Spinal cord (tissue), 10 donors: ENCODE data around the gene ASIC2. TPM values are rescaled to one million over a fixed set of nuclear protein-coding genes. Genes with fewer than 3 reads are reported as not detected.

Experiments
- DNase-seq, 6 donors: peaks; one replicate each; pipeline versions ENCODE4 v3.0.0 to v3.0.0-alpha.2; 2013 to 2015; ENCODE audit warnings: low spot score in 6 of 6, low read depth in 4 of 6
- H3K27ac ChIP-seq: one replicate; pipeline ENCODE4 v1.5.1; 2013; ENCODE audit warnings: low read depth, low read length, control low read depth
- H3K27me3 ChIP-seq: one replicate; pipeline ENCODE4 v1.6.1; 2013; ENCODE audit warnings: low read length; ENCODE audit not compliant: control insufficient read depth, insufficient read depth
- H3K36me3 ChIP-seq: one replicate; pipeline ENCODE4 v1.6.1; 2013; ENCODE audit warnings: low read length; ENCODE audit not compliant: control insufficient read depth, insufficient read depth
- H3K4me1 ChIP-seq: one replicate; pipeline ENCODE4 v1.6.1; 2013; ENCODE audit warnings: low read length; ENCODE audit not compliant: control insufficient read depth, insufficient read depth
- H3K4me3 ChIP-seq: one replicate; pipeline ENCODE4 v1.5.1; 2013; ENCODE audit warnings: low read depth, low read length, control low read depth
- H3K9me3 ChIP-seq: one replicate; pipeline ENCODE4 v1.6.1; 2013; ENCODE audit warnings: low read length; ENCODE audit not compliant: control insufficient read depth, insufficient read depth
- WGBS: methylation state at CpG from one replicate; pipeline ENCODE4 v1.1.5; 2013; ENCODE audit warnings: missing lambda C conversion rate; ENCODE audit not compliant: insufficient coverage; 5-methylcytosine and 5-hydroxymethylcytosine counted together
- long read RNA-seq, 4 donors: transcript quantifications; one replicate each; lab custom pipeline, GENCODE V29; 2026
- polyA plus RNA-seq, 2 donors: library from polyadenylated mRNA; unstranded; fragments of 120-200 nt; gene quantifications; one replicate each; pipeline ENCODE4 v1.2.1, GENCODE V29; 2013; ENCODE audit not compliant: insufficient read length in 2 of 2
- total RNA-seq, 2 donors: library from RNA; depleted of rRNA in 1 of 2; stranded (reverse); fragments of 120-200 nt in 1 of 2; fragments of >200 nt in 1 of 2; gene quantifications; one replicate each; pipeline versions ENCODE4 v1.2.3 to v1.2.4, GENCODE V29; 2013 to 2014
- donor health status: healthy.

ASIC2 gene
- 10 to 100 TPM in 1 of 2 donors, 1 to 10 TPM in 1; 6.7 to 26.8 TPM for total RNA-seq
- polyA plus RNA-seq: 10 to 100 TPM; 36.7 to 44.2 TPM
- long read RNA-seq, donor 1, transcript ASIC2-201 (10 exons, 3,443 nt): major isoform, 7 of 7 reads
- long read RNA-seq, donor 1, partial matches to known transcripts: 0 of 7 reads
- long read RNA-seq, donor 1, other reads (novel, unspliced or antisense): 0 of 7 reads
- long read RNA-seq, donor 2, partial matches to known transcripts: 0 of 1 reads
- long read RNA-seq, donor 2, other reads (novel, unspliced or antisense): 0 of 1 reads
- long read RNA-seq, donor 3, partial matches to known transcripts: 0 of 3 reads
- long read RNA-seq, donor 3, other reads (novel, unspliced or antisense): 0 of 3 reads
- long read RNA-seq, donor 4: 0 reads

GRCh38 chr17:33292981-33293867 is at the start of gene ASIC2:
Gene ASIC2, minus strand, starts transcription at chr17:33293295.
- H3K4me1 ChIP-seq: peaks cover 18% of the 10 kb centered on the region
- H3K36me3 ChIP-seq: no peaks in the 10 kb centered on the region
- H3K27me3 ChIP-seq: peaks cover 22% of the 10 kb centered on the region
- H3K9me3 ChIP-seq: no peaks in the 10 kb centered on the region
- DNase-seq: peak in 4 of 6 donors; percentile 38 to 94 (median 72)
- no peak within 1 kb of the TSS for H3K27ac ChIP-seq
- WGBS: 6% methylated on average over 68 of the region's 68 CpGs
- H3K4me3 ChIP-seq: peak within 1 kb of the TSS; percentile 35

DNA sequence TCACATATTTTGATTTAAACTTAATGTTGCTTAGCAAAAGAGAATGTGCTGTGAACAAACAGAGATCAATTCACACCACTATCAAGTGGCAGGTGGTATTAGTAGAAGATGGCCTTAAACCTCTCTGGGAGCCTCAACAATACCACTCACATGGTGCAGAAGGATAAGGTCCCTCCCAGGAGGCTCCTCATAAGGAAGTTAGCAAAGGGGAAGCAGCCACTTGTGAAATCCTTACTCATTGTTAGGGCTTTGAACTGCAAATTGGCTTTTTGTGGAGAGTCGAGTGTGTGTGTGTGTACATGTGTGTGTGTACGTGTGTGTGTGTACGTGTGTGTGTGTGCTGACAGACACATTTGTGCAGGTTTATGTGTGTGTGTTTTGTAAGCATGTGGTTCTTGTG is 48.9 kb upstream of the ASIC2 start:
- WGBS: 47% methylated on average over 3 of the region's 3 CpGs
- no peak overlapping the region for H3K4me3 ChIP-seq
- no peaks in the 10 kb centered on the region for H3K9me3 ChIP-seq
- no peak overlapping the region for H3K27ac ChIP-seq
- DNase-seq: no peak
- H3K4me1 ChIP-seq: no peaks in the 10 kb centered on the region
- H3K36me3 ChIP-seq: no peaks in the 10 kb centered on the region
- H3K27me3 ChIP-seq: peaks cover 2% of the 10 kb centered on the region

DNA sequence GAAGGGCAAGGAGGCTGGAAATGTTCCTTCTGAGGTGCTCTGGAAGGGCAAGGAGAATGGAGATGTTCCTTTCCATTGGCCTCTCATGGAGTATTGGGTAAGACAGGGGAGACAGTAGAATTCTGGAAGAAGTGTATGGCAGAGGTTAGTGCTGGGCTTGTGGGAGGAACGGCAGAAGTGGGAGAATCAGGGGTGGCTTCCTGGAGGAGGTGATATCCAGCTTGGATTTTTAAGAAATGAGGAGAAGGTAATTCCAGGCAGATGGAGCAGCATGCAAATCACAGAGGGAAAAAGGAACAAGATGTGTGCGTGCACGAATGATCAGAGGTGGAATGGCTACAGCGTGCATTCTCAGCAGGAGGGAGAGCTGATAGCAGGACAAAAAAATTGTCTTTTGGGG is 45.1 kb upstream of the ASIC2 start:
- Histone ChIP-seq H3K27ac (no peak overlapping the region), H3K9me3 (no peaks in the 10 kb centered on the region), H3K4me3 (no peak overlapping the region), H3K36me3 (no peaks in the 10 kb centered on the region), H3K4me1 (no peaks in the 10 kb centered on the region), H3K27me3 (no peaks in the 10 kb centered on the region)
- DNase-seq: no peak
- WGBS: 63% methylated on average over 4 of the region's 4 CpGs

DNA sequence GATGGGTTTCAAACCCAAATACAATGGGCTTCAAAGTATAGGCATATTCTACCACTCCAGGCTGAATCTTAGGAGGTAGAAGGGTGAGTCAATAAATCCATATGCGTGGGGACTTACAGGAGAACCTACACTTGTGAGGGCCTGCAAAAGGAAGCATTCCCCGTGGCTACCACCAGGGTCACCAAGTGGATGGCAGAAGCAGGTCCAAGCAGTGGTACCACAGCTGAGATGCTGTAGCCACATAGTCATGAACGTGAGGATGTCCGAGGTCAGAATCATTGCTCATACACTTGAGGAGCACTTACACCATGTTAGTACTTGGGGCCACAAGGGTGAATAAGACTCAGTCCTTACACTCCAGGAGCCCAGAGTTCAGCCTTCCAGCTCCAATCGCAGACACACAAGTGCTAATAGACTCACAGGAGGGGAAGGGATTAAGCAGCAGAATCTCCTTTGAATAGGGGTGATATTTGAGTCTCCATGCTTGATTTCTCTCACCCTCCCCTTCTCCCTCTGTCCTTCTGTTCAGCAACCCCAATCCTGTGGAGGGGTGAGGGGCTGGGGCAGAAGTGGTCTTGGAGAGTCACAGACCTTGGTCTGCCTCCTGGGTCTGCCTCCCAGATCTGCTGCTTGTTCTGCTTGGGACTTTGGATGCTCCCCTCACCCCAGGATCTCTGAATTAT is 42.5 kb upstream of the ASIC2 start:
- 77% methylated on average over 3 of the region's 5 CpGs for WGBS
- DNase-seq: no peak
- no peak overlapping the region for H3K27ac ChIP-seq
- no peaks in the 10 kb centered on the region for H3K4me1 ChIP-seq
- no peak overlapping the region for H3K4me3 ChIP-seq
- no peaks in the 10 kb centered on the region for H3K36me3 ChIP-seq
- no peaks in the 10 kb centered on the region for H3K9me3 ChIP-seq
- H3K27me3 ChIP-seq: no peaks in the 10 kb centered on the region

GRCh38 chr17:33334703-33335102 is 41.6 kb upstream of the ASIC2 start:
- Histone ChIP-seq H3K4me1 (no peaks in the 10 kb centered on the region), H3K9me3 (no peaks in the 10 kb centered on the region), H3K4me3 (no peak overlapping the region), H3K27ac (no peak overlapping the region), H3K36me3 (no peaks in the 10 kb centered on the region), H3K27me3 (no peaks in the 10 kb centered on the region)
- 80% methylated on average over 2 of the region's 4 CpGs for WGBS
- no peak for DNase-seq

DNA sequence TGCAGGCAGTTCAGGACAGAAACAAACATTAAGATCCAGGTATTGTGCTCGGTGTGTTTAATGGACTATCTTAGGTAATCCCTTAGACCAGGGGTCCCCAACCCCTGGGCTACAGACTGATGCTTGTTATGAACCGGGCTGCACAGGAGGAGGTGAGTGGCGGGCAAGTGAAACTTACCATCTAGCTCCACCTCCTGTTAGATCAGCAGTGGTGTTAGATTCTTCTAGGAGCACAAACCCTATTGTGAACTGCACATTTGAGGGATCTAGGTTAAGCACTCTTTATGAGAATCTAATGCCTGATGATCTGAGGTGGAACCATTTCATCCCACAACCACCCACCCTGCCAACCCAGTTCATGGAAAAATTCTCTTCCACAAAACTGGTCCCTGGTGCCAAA is 37.8 kb upstream of the ASIC2 start:
- 100% methylated on average over 1 of the region's 3 CpGs for WGBS
- Histone ChIP-seq H3K27ac (no peak overlapping the region), H3K27me3 (no peaks in the 10 kb centered on the region), H3K9me3 (no peaks in the 10 kb centered on the region), H3K36me3 (no peaks in the 10 kb centered on the region), H3K4me1 (no peaks in the 10 kb centered on the region), H3K4me3 (no peak overlapping the region)
- no peak for DNase-seq

DNA sequence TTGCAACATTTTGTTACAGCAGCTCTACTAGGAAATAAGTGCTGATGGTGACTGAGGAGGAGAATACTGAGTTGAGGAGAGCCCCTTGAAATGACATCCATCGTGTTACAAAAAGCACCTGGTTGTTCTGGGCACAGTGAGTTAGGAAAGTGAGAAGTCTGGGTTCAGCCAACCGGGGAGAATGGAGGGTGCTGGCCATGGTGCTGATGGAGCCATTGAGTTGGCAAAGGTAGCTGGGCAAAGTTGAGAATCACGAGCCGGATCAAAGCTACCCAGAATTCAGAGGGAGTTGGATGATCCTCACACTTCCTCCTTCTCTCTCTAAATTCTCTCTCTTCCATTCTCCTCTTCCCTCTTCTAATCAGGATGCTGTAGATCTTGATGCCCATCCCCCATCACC is 35.0 kb upstream of the ASIC2 start:
- no peaks in the 10 kb centered on the region for H3K36me3 ChIP-seq
- WGBS: 29% methylated on average over 2 of the region's 4 CpGs
- H3K27ac ChIP-seq: no peak overlapping the region
- H3K27me3 ChIP-seq: no peaks in the 10 kb centered on the region
- DNase-seq: peak in 1 of 6 donors; percentile 22
- H3K4me3 ChIP-seq: no peak overlapping the region
- H3K9me3 ChIP-seq: no peaks in the 10 kb centered on the region
- no peaks in the 10 kb centered on the region for H3K4me1 ChIP-seq

GRCh38 chr17:33324736-33325135 is 31.6 kb upstream of the ASIC2 start:
- WGBS: 50% methylated on average over 1 of the region's 3 CpGs
- no peaks in the 10 kb centered on the region for H3K27me3 ChIP-seq
- H3K4me1 ChIP-seq: no peaks in the 10 kb centered on the region
- no peaks in the 10 kb centered on the region for H3K36me3 ChIP-seq
- peak in 3 of 6 donors; percentile 13 to 73 (median 61) for DNase-seq
- H3K4me3 ChIP-seq: no peak overlapping the region
- no peaks in the 10 kb centered on the region for H3K9me3 ChIP-seq
- H3K27ac ChIP-seq: no peak overlapping the region

DNA sequence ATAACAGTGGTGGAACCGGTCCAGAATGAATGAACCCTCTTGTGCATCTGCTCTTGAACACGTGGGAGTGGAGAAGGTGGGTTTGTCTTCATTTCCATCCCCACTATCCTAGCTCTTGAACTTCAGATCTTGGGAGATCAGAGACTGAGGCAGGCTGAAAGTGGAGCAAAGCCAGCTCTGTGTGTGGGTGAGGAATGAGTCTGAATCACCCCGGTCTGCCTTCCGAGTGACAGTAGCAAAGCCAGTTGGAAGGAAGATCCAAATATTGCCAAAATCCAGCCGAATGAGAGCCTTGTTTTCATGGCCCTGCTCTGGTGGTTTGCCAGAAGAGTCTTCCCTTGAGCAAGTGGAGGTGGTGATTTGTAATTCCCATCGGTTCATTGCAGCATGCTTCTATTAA is 29.0 kb upstream of the ASIC2 start:
- WGBS: 67% methylated on average over 4 of the region's 6 CpGs
- no peak for DNase-seq
- H3K9me3 ChIP-seq: no peaks in the 10 kb centered on the region
- H3K4me1 ChIP-seq: peaks cover 3% of the 10 kb centered on the region
- no peak overlapping the region for H3K4me3 ChIP-seq
- H3K36me3 ChIP-seq: no peaks in the 10 kb centered on the region
- no peak overlapping the region for H3K27ac ChIP-seq
- no peaks in the 10 kb centered on the region for H3K27me3 ChIP-seq
